NCI-H2107 treated with DMSO at 0.1 percent for 48 hours (cell line): Measurements from ENCODE around the gene PYGO2.

Experiments used
- DNase-seq: peaks from one replicate; lab custom pipeline; 2025; ENCODE audit not compliant: unreplicated experiment; lab: John Stamatoyannopoulos, UW

PYGO2 gene

GRCh38 chr1:154961207-154962155 is at the start of gene PYGO2:
Gene PYGO2, minus strand, starts transcription at chr1:154961782. Its CDS starts 206 bp downstream, at chr1:154961576.
- peak; percentile 34 for DNase-seq

GRCh38 chr1:155011004-155011416 is 49.4 kb upstream of the PYGO2 start:
- no peak for DNase-seq

GRCh38 chr1:155010211-155010918 is 48.8 kb upstream of the PYGO2 start:
- DNase-seq: no peak

GRCh38 chr1:155009742-155010141 is 48.2 kb upstream of the PYGO2 start:
- no peak for DNase-seq

GRCh38 chr1:155009221-155009711 is 47.7 kb upstream of the PYGO2 start:
- no peak for DNase-seq

GRCh38 chr1:155008015-155008941 is 46.7 kb upstream of the PYGO2 start:
- no peak for DNase-seq

GRCh38 chr1:155007251-155007828 is 45.8 kb upstream of the PYGO2 start:
- no peak for DNase-seq

- no peak for DNase-seq
These were observed 45.1 kb upstream of the PYGO2 start for GRCh38 chr1:155006601-155007101.

GRCh38 chr1:155005076-155006011 is 43.8 kb upstream of the PYGO2 start:
- no peak for DNase-seq

GRCh38 chr1:155004352-155005075 is 42.9 kb upstream of the PYGO2 start:
- DNase-seq: no peak

GRCh38 chr1:155003766-155004351 is 42.3 kb upstream of the PYGO2 start:
- no peak for DNase-seq

GRCh38 chr1:155003227-155003765 is 41.7 kb upstream of the PYGO2 start:
- peak; percentile 37 for DNase-seq

GRCh38 chr1:155002464-155003226 is 41.1 kb upstream of the PYGO2 start, which contains the start of gene ZBTB7B:
Gene ZBTB7B, plus strand, starts transcription at chr1:155002802. Its CDS starts 11,859 bp downstream, at chr1:155014661.
- no peak for DNase-seq

GRCh38 chr1:155001675-155002463 is 40.3 kb upstream of the PYGO2 start:
- peak; percentile 99 for DNase-seq

GRCh38 chr1:155001425-155001674 is 39.8 kb upstream of the PYGO2 start:
- no peak for DNase-seq

GRCh38 chr1:155000726-155001424 is 39.3 kb upstream of the PYGO2 start:
- peak; percentile 79 for DNase-seq
